AG09319 (cell line): Measurements from ENCODE around the gene CCDC83.

ENCODE experiments used
- DNase-seq: peaks from one replicate; pipeline ENCODE4 v3.0.0-alpha.2; 2010; ENCODE audit warnings: low read depth; ENCODE audit errors: extremely low read depth
- CTCF ChIP-seq: IDR thresholded peaks from 2 replicates; pipeline ENCODE4 v1.5.1; 2011; ENCODE audit warnings: low read depth, mild to moderate bottlenecking, inconsistent platforms, low read length, moderate library complexity

CCDC83 gene

GRCh38 chr11:85810871-85811611 is 44.1 kb upstream of the CCDC83 start, which contains the start of gene SYTL2:
Gene SYTL2, minus strand, starts transcription at chr11:85811141. Its CDS starts 53,416 bp downstream, at chr11:85757725.
- no peak for DNase-seq
- no peak for TF ChIP-seq CTCF

GRCh38 chr11:85811624-85812023 is 43.6 kb upstream of the CCDC83 start:
- DNase-seq = no peak

GRCh38 chr11:85813721-85814120 is 41.5 kb upstream of the CCDC83 start:
- no peak for DNase-seq
- TF ChIP-seq CTCF = no peak

More at GRCh38 chr11:85811624-85812023, 43.6 kb upstream of the CCDC83 start:
- no peak for TF ChIP-seq CTCF

- peak; percentile 48 for DNase-seq
- no peak for TF ChIP-seq CTCF
Measured at GRCh38 chr11:85815186-85815931, 39.8 kb upstream of the CCDC83 start.

GRCh38 chr11:85819441-85819840 is 35.7 kb upstream of the CCDC83 start:
- TF ChIP-seq CTCF = no peak
- no peak for DNase-seq

- no peak for DNase-seq
- no peak for TF ChIP-seq CTCF
Measured at GRCh38 chr11:85821636-85822035, 33.5 kb upstream of the CCDC83 start.

GRCh38 chr11:85822814-85823213 is 32.4 kb upstream of the CCDC83 start:
- DNase-seq = no peak

More at GRCh38 chr11:85822814-85823213, 32.4 kb upstream of the CCDC83 start:
- TF ChIP-seq CTCF = no peak
